Stimulated activated CD4-positive, alpha-beta T cell treated with anti-CD3 and anti-CD28 coated beads, Interleukin-4, amount 100 ng/mL, for 24 hours (primary cell): ENCODE data around the gene ORC4.

Experiments used
- DNase-seq: peaks from one replicate; pipeline ENCODE4 v3.0.0-alpha.2; 2020

The ORC4 gene

GRCh38 chr2:148020111-148021058 is at the start of gene ORC4:
Gene ORC4 (minus strand): TSS chr2:148020737. CDS start chr2:147975958, 44,779 bp downstream.
- peak; percentile 98 for DNase-seq

GRCh38 chr2:148067801-148068200 is 47.3 kb upstream of the ORC4 start:
- no peak for DNase-seq

- DNase-seq: no peak
Measured at GRCh38 chr2:148065936-148066335, 45.4 kb upstream of the ORC4 start.

- DNase-seq: no peak
Measured at GRCh38 chr2:148063633-148064032, 43.1 kb upstream of the ORC4 start.

- no peak for DNase-seq
Measured at GRCh38 chr2:148058641-148059040, 38.1 kb upstream of the ORC4 start.

GRCh38 chr2:148052687-148053086 is 32.1 kb upstream of the ORC4 start:
- DNase-seq: no peak

- no peak for DNase-seq
Measured at GRCh38 chr2:148049284-148049683, 28.7 kb upstream of the ORC4 start.

GRCh38 chr2:148048475-148049221 is 28.1 kb upstream of the ORC4 start:
- DNase-seq: no peak

- DNase-seq: no peak
Measured at GRCh38 chr2:148046802-148047201, 26.3 kb upstream of the ORC4 start.

GRCh38 chr2:148044322-148044721 is 23.8 kb upstream of the ORC4 start:
- no peak for DNase-seq

GRCh38 chr2:148042219-148042618 is 21.7 kb upstream of the ORC4 start:
- no peak for DNase-seq

GRCh38 chr2:148039783-148040182 is 19.2 kb upstream of the ORC4 start:
- no peak for DNase-seq

GRCh38 chr2:148032215-148032614 is 11.7 kb upstream of the ORC4 start:
- DNase-seq: no peak

- DNase-seq: no peak
Measured at GRCh38 chr2:148031152-148031551, 10.6 kb upstream of the ORC4 start.

- no peak for DNase-seq
Measured at GRCh38 chr2:148028781-148029180, 8.2 kb upstream of the ORC4 start.

- no peak for DNase-seq
Measured at GRCh38 chr2:148027822-148028221, 7.3 kb upstream of the ORC4 start.

- no peak for DNase-seq
Measured at GRCh38 chr2:148026573-148026972, 6.0 kb upstream of the ORC4 start.

GRCh38 chr2:148023861-148024260 is 3.3 kb upstream of the ORC4 start:
- peak; percentile 4 for DNase-seq

- no peak for DNase-seq
Measured at GRCh38 chr2:148022882-148023281, 2.3 kb upstream of the ORC4 start.

GRCh38 chr2:148022351-148022750 is 1.8 kb upstream of the ORC4 start:
- no peak for DNase-seq

GRCh38 chr2:148021886-148022285 is 1.3 kb upstream of the ORC4 start:
- DNase-seq: no peak

- DNase-seq: peak; percentile 61
Measured at GRCh38 chr2:148021059-148021861, 723 bp upstream of the ORC4 start, which contains the start of gene MBD5. Gene MBD5 (plus strand): TSS chr2:148021091.

- DNase-seq: no peak
Measured at GRCh38 chr2:148014616-148015015, 5.9 kb downstream of the ORC4 start.
